Astrocyte (in vitro differentiated cells and primary cell): ENCODE data around the gene SYTL4. TPM values are rescaled to one million over a fixed set of nuclear protein-coding genes. Genes with fewer than 3 reads are reported as not detected.

ENCODE experiments used
- DNase-seq: peaks from one replicate; pipeline ENCODE4 v3.0.0-alpha.2; 2010; ENCODE audit warnings: low read depth
- FAIRE-seq: peaks from 2 replicates; lab custom pipeline; 2011; peaks lifted over from hg19 to GRCh38; lab: Jason Lieb, UNC
- H2AFZ ChIP-seq: 2 replicates; pipeline ENCODE4 v1.6.0; 2012; ENCODE audit warnings: low read depth, low read length, inconsistent platforms
- H3K27ac ChIP-seq: 2 replicates; pipeline ENCODE4 v1.5.1; 2011; ENCODE audit warnings: low read depth, low read length, inconsistent platforms
- H3K27me3 ChIP-seq: 2 replicates; pipeline ENCODE4 v1.6.0; 2011; ENCODE audit warnings: low read length, inconsistent platforms; ENCODE audit not compliant: insufficient read depth
- H3K36me3 ChIP-seq: 2 replicates; pipeline ENCODE4 v1.5.1; 2011; ENCODE audit warnings: low read length, inconsistent platforms; ENCODE audit not compliant: insufficient read depth
- H3K4me1 ChIP-seq: 2 replicates; pipeline ENCODE4 v1.5.1; 2011; ENCODE audit warnings: low read length, inconsistent platforms; ENCODE audit not compliant: insufficient read depth
- H3K4me2 ChIP-seq: 2 replicates; pipeline ENCODE4 v1.6.0; 2012; ENCODE audit warnings: low read length, inconsistent platforms
- H3K4me3 ChIP-seq: 2 replicates; pipeline ENCODE4 v1.5.1; 2011; ENCODE audit warnings: low read depth, mild to moderate bottlenecking, low read length, inconsistent platforms; ENCODE audit not compliant: insufficient read depth
- H3K79me2 ChIP-seq: 2 replicates; pipeline ENCODE4 v1.6.0; 2012; ENCODE audit warnings: mild to moderate bottlenecking, low read length, inconsistent platforms; ENCODE audit not compliant: insufficient read depth
- H3K9ac ChIP-seq: 2 replicates; pipeline ENCODE4 v1.6.0; 2012; ENCODE audit warnings: mild to moderate bottlenecking, low read length, inconsistent platforms
- H3K9me3 ChIP-seq: 2 replicates; pipeline ENCODE4 v1.5.1; 2012; ENCODE audit warnings: low read depth, mild to moderate bottlenecking, low read length, inconsistent platforms; ENCODE audit not compliant: insufficient read depth
- H4K20me1 ChIP-seq: 2 replicates; pipeline ENCODE4 v1.6.0; 2012; ENCODE audit warnings: low read length, inconsistent platforms; ENCODE audit not compliant: insufficient read depth
- H3K27ac Mint-ChIP-seq: one replicate; pipeline ENCODE4 v1.8.0; 2021; ENCODE audit warnings: mild to moderate bottlenecking, mixed read lengths; ENCODE audit not compliant: unreplicated experiment
- H3K27me3 Mint-ChIP-seq: one replicate; pipeline ENCODE4 v1.8.0; 2021; ENCODE audit warnings: low read depth, mixed read lengths; ENCODE audit not compliant: unreplicated experiment
- H3K36me3 Mint-ChIP-seq: one replicate; pipeline ENCODE4 v1.8.0; 2021; ENCODE audit warnings: low read depth, mixed read lengths; ENCODE audit not compliant: unreplicated experiment
- H3K4me1 Mint-ChIP-seq: one replicate; pipeline ENCODE4 v1.8.0; 2021; ENCODE audit warnings: low read depth, mixed read lengths; ENCODE audit not compliant: unreplicated experiment
- H3K4me3 Mint-ChIP-seq: one replicate; pipeline ENCODE4 v1.8.0; 2021; ENCODE audit warnings: mild to moderate bottlenecking, moderate library complexity, mixed read lengths; ENCODE audit not compliant: unreplicated experiment
- H3K9me3 Mint-ChIP-seq: one replicate; pipeline ENCODE4 v1.8.0; 2021; ENCODE audit warnings: mild to moderate bottlenecking, mixed read lengths; ENCODE audit not compliant: unreplicated experiment
- EZH2 ChIP-seq: IDR thresholded peaks from 2 replicates; pipeline ENCODE4 v1.6.1; 2012; ENCODE audit warnings: mild to moderate bottlenecking, low read length, inconsistent platforms; ENCODE audit not compliant: insufficient read depth
- total RNA-seq: library from RNA; stranded (reverse); gene quantifications from 2 replicates; pipeline ENCODE4 v1.2.1, GENCODE V29; 2021
- TF ChIP-seq, protein P1 (sequence below): IDR thresholded peaks from 2 replicates; pipeline ENCODE4 v1.5.1; 2011; ENCODE audit warnings: low read depth, mild to moderate bottlenecking, inconsistent platforms, low read length, moderate library complexity; ENCODE audit not compliant: insufficient read depth

The SYTL4 gene
- total RNA-seq, 1 donor from 2014 or later = 3.3 TPM

DNA sequence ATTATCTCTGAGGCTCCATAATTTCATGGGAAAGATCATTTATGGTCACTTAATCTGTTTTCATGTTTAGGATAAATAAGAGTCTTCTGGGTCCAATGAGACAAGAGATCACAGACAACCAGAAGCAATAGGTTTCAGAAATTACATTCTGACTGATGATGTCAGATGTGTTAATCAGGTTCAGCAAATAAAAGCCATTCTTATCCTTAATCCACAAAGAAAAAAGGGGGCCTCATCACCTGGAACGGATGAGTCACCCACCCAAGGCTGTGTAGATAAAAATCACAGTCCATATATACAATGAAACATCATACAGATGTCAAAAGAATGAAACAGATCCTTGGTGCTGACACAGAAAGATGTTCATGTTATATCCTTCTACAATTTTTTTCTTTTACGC, 36.6 kb downstream of the SYTL4 start:
- TF ChIP-seq EZH2 = no peak
- TF ChIP-seq, protein P1, sequence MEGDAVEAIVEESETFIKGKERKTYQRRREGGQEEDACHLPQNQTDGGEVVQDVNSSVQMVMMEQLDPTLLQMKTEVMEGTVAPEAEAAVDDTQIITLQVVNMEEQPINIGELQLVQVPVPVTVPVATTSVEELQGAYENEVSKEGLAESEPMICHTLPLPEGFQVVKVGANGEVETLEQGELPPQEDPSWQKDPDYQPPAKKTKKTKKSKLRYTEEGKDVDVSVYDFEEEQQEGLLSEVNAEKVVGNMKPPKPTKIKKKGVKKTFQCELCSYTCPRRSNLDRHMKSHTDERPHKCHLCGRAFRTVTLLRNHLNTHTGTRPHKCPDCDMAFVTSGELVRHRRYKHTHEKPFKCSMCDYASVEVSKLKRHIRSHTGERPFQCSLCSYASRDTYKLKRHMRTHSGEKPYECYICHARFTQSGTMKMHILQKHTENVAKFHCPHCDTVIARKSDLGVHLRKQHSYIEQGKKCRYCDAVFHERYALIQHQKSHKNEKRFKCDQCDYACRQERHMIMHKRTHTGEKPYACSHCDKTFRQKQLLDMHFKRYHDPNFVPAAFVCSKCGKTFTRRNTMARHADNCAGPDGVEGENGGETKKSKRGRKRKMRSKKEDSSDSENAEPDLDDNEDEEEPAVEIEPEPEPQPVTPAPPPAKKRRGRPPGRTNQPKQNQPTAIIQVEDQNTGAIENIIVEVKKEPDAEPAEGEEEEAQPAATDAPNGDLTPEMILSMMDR = no peak
- H3K9me3 Mint-ChIP-seq = no peaks in the 10 kb centered on the region
- Histone ChIP-seq H3K4me1 (no peaks in the 10 kb centered on the region), H3K4me3 (no peak overlapping the region), H3K79me2 (no peaks in the 10 kb centered on the region), H2AFZ (no peak overlapping the region), H3K9ac (no peak overlapping the region), H3K27me3 (no peaks in the 10 kb centered on the region), H3K4me2 (no peak overlapping the region), H3K9me3 (no peaks in the 10 kb centered on the region), H4K20me1 (no peaks in the 10 kb centered on the region), H3K36me3 (no peaks in the 10 kb centered on the region), H3K27ac (no peak overlapping the region)
- peak; percentile 95 for FAIRE-seq
- H3K36me3 Mint-ChIP-seq = no peaks in the 10 kb centered on the region
- no peak for DNase-seq
- H3K27me3 Mint-ChIP-seq = no peaks in the 10 kb centered on the region
- H3K4me1 Mint-ChIP-seq = peaks cover 2% of the 10 kb centered on the region
- H3K27ac Mint-ChIP-seq = no peak overlapping the region
- no peak overlapping the region for H3K4me3 Mint-ChIP-seq

DNA sequence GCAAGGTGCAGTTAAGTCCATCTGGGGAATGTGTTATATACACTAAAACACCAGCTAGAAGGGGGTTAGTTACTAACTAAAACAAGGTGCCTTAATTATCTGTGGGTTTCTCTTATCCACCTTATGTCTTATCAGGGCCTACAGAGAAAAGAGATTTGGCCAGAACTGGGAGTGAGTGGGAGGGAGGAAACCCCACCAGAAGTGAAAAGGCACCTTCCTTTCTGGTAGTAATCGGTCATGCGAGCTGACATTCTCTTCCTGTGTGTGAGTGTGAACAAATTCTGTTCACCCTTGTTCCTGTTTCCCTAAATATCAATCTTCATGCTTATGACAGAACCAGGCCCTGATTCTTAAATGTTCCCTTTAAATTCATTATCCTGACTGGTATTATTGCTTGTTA, 44.4 kb downstream of the SYTL4 start:
- no peak overlapping the region for H3K9ac ChIP-seq
- Mint-ChIP-seq H3K9me3 (no peaks in the 10 kb centered on the region), H3K27ac (no peak overlapping the region), H3K4me1 (no peaks in the 10 kb centered on the region), H3K36me3 (no peaks in the 10 kb centered on the region), H3K4me3 (no peak overlapping the region), H3K27me3 (no peaks in the 10 kb centered on the region)
- no peaks in the 10 kb centered on the region for H3K27me3 ChIP-seq
- no peaks in the 10 kb centered on the region for H3K79me2 ChIP-seq
- H3K4me2 ChIP-seq = no peak overlapping the region
- no peaks in the 10 kb centered on the region for H4K20me1 ChIP-seq
- H3K36me3 ChIP-seq = peaks cover 3% of the 10 kb centered on the region
- FAIRE-seq = peak; percentile 23
- peaks cover 7% of the 10 kb centered on the region for H3K4me1 ChIP-seq
- no peaks in the 10 kb centered on the region for H3K9me3 ChIP-seq
- TF ChIP-seq, protein P1 = no peak
- TF ChIP-seq EZH2 = no peak
- no peak for DNase-seq
- no peak overlapping the region for H3K27ac ChIP-seq
- H2AFZ ChIP-seq = no peak overlapping the region
- H3K4me3 ChIP-seq = no peak overlapping the region

DNA sequence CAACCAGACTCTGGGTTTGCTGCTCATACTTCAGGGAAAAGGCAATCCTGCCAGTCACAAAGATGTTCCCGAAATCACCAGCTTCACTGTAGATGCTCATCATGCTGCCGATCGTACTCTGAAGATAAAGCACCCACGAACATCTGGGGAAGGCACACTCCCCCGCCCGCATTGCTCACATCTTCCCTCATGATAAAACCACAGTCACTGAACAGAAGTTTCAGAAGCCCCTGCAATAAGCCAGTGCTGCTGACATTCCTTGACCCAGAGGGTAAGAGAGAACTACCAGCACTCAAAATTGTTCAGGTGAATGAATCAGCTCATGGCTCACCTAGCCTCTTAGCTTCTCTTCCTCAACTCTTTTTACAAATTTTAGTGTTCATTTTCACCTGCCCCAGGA, 44.8 kb downstream of the SYTL4 start:
- no peaks in the 10 kb centered on the region for H3K9me3 Mint-ChIP-seq
- no peaks in the 10 kb centered on the region for H3K27me3 ChIP-seq
- no peak overlapping the region for H3K27ac Mint-ChIP-seq
- H3K9me3 ChIP-seq = no peaks in the 10 kb centered on the region
- H3K27ac ChIP-seq = no peak overlapping the region
- H3K36me3 Mint-ChIP-seq = no peaks in the 10 kb centered on the region
- H3K79me2 ChIP-seq = no peaks in the 10 kb centered on the region
- H3K4me1 Mint-ChIP-seq = no peaks in the 10 kb centered on the region
- no peak for DNase-seq
- no peak overlapping the region for H3K4me3 Mint-ChIP-seq
- peaks cover 7% of the 10 kb centered on the region for H3K4me1 ChIP-seq
- H3K9ac ChIP-seq = no peak overlapping the region
- H3K4me3 ChIP-seq = no peak overlapping the region
- H3K4me2 ChIP-seq = no peak overlapping the region
- no peaks in the 10 kb centered on the region for H4K20me1 ChIP-seq
- H3K27me3 Mint-ChIP-seq = no peaks in the 10 kb centered on the region
- H3K36me3 ChIP-seq = peaks cover 3% of the 10 kb centered on the region
- FAIRE-seq = no peak
- TF ChIP-seq, protein P1 = no peak
- TF ChIP-seq EZH2 = no peak
- no peak overlapping the region for H2AFZ ChIP-seq
